ENCODE results near the gene EXOSC1. TPM values are rescaled to one million over a fixed set of nuclear protein-coding genes. Genes with fewer than 3 reads are reported as not detected.

EXOSC1 gene, protein sequence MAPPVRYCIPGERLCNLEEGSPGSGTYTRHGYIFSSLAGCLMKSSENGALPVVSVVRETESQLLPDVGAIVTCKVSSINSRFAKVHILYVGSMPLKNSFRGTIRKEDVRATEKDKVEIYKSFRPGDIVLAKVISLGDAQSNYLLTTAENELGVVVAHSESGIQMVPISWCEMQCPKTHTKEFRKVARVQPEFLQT
- total RNA-seq = 10 to 100 TPM; 11.2 to 12.2 TPM
- polyA plus RNA-seq = 10 to 100 TPM; 16.7 to 25.9 TPM

- Histone ChIP-seq H3K4me1 (ENCODE audit: control insufficient read depth in 4 of 4, insufficient read depth in 4 of 4, low read length in 3 of 4) (peaks cover 10 to 31% (median 23%) of the 10 kb centered on the region in 4 donors), H3K27me3 (ENCODE audit: control insufficient read depth in 4 of 4, insufficient read depth in 4 of 4, low read length in 3 of 4) (no peaks in the 10 kb centered on the region), H3K27ac (ENCODE audit: low read depth in 1 of 2, low read length in 2 of 2) (peak within 1 kb of the TSS; percentile 56 to 57), H3K4me3 (ENCODE audit: low read depth in 1 of 3, low read length in 3 of 3) (peak within 1 kb of the TSS; percentile 75 to 98 (median 97)), H3K9me3 (ENCODE audit: control insufficient read depth in 4 of 4, low read length in 3 of 4) (no peaks in the 10 kb centered on the region), H3K9ac (ENCODE audit: low read depth in 1 of 2, low read length in 2 of 2) (peak within 1 kb of the TSS; percentile 56 to 64), H3K36me3 (ENCODE audit: control insufficient read depth in 4 of 4, insufficient read depth in 3 of 4, low read depth in 1 of 4, low read length in 3 of 4) (peaks cover 0 to 6% (median 2%) of the 10 kb centered on the region in 4 donors)
- peak; percentile 84 for DNase-seq (ENCODE audit: low spot score)
- under 1% methylated on average over 66 of the region's 66 CpGs for WGBS
- TF ChIP-seq HNF4A (conservative IDR thresholded peaks at IDR 0.05) = peak; percentile 19 to 47
- peak; percentile 78 for TF ChIP-seq SP1 (IDR thresholded peaks at IDR 0.05)
- TF ChIP-seq, protein P1, sequence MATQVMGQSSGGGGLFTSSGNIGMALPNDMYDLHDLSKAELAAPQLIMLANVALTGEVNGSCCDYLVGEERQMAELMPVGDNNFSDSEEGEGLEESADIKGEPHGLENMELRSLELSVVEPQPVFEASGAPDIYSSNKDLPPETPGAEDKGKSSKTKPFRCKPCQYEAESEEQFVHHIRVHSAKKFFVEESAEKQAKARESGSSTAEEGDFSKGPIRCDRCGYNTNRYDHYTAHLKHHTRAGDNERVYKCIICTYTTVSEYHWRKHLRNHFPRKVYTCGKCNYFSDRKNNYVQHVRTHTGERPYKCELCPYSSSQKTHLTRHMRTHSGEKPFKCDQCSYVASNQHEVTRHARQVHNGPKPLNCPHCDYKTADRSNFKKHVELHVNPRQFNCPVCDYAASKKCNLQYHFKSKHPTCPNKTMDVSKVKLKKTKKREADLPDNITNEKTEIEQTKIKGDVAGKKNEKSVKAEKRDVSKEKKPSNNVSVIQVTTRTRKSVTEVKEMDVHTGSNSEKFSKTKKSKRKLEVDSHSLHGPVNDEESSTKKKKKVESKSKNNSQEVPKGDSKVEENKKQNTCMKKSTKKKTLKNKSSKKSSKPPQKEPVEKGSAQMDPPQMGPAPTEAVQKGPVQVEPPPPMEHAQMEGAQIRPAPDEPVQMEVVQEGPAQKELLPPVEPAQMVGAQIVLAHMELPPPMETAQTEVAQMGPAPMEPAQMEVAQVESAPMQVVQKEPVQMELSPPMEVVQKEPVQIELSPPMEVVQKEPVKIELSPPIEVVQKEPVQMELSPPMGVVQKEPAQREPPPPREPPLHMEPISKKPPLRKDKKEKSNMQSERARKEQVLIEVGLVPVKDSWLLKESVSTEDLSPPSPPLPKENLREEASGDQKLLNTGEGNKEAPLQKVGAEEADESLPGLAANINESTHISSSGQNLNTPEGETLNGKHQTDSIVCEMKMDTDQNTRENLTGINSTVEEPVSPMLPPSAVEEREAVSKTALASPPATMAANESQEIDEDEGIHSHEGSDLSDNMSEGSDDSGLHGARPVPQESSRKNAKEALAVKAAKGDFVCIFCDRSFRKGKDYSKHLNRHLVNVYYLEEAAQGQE (IDR thresholded peaks at IDR 0.05) = peak; percentile 52
- TF ChIP-seq FOXA2 (IDR thresholded peaks at IDR 0.05) = no peak
- peak; percentile 98 for TF ChIP-seq YY1 (IDR thresholded peaks at IDR 0.05)
- no peak for TF ChIP-seq ZBTB33 (IDR thresholded peaks at IDR 0.05)
- TF ChIP-seq EGR1 (IDR thresholded peaks at IDR 0.05; ENCODE audit: low read depth in 2 of 2) = peak; percentile 95 to 99
- no peak for TF ChIP-seq NR2F2 (IDR thresholded peaks at IDR 0.05)
- TF ChIP-seq CTCF (IDR thresholded peaks at IDR 0.05; ENCODE audit: low read depth, low read length, missing input control) = no peak
- TF ChIP-seq GABPA (IDR thresholded peaks at IDR 0.05 in 1 of 2, conservative IDR thresholded peaks at IDR 0.05 in 1 of 2) = peak in 1 of 2 donors; percentile 73
- peak; percentile 31 to 51 for TF ChIP-seq RXRA (IDR thresholded peaks at IDR 0.05)
- peak in 1 of 2 donors; percentile 30 for TF ChIP-seq RAD21 (IDR thresholded peaks at IDR 0.05)
- no peak for TF ChIP-seq TAF1 (conservative IDR thresholded peaks at IDR 0.05)
- no peak for TF ChIP-seq FOXA1 (IDR thresholded peaks at IDR 0.05)
- TF ChIP-seq ATF3 (IDR thresholded peaks at IDR 0.05) = no peak
- TF ChIP-seq JUND (IDR thresholded peaks at IDR 0.05) = peak in 1 of 2 donors; percentile 9
- TF ChIP-seq MAX (IDR thresholded peaks at IDR 0.05) = peak; percentile 75
- TF ChIP-seq HNF4G (IDR thresholded peaks at IDR 0.05) = no peak
Measured at GRCh38 chr10:97445722-97446639, at the start of gene EXOSC1, which contains the start of gene ZDHHC16. Gene EXOSC1, minus strand, starts transcription at chr10:97446006. Its CDS starts 21 bp downstream, at chr10:97445985. Gene ZDHHC16, plus strand, starts transcription at chr10:97446175. Its CDS starts 5,501 bp downstream, at chr10:97451676.

All from liver (tissue), 9 donors.